Activated CD8-positive, alpha-beta T cell treated with anti-CD3 and anti-CD28 coated beads for 36 hours (primary cell): Measurements from ENCODE around the gene ARHGDIA. TPM values are rescaled to one million over a fixed set of nuclear protein-coding genes. Genes with fewer than 3 reads are reported as not detected.

Experiments used
- ATAC-seq: fragments of 200-7000 bp; cut with Tn5 transposase; one replicate; pipeline ENCODE4 v1.10.0; 2021; ENCODE audit warnings: mild to moderate bottlenecking, moderate library complexity
- CTCF ChIA-PET: fragments of 350-600 bp; sonication (Branson Sonifier 250); formaldehyde crosslinking; loops from one replicate; lab custom pipeline; 2021; ENCODE audit warnings: antibody characterized with exemption; lab: Charles Lee
- POLR2A ChIA-PET: fragments of 350-600 bp; sonication (Branson Sonifier 250); formaldehyde crosslinking; loops from one replicate; lab custom pipeline; 2021; ENCODE audit warnings: antibody characterized with exemption; lab: Charles Lee
- DNase-seq: peaks from one replicate; pipeline ENCODE4 v3.0.0-alpha.2; 2020
- H3K27ac Mint-ChIP-seq: one replicate; pipeline ENCODE4 v1.8.0; 2021; ENCODE audit warnings: mild to moderate bottlenecking, mixed read lengths
- H3K27me3 Mint-ChIP-seq: one replicate; pipeline ENCODE4 v1.8.0; 2021; ENCODE audit warnings: mixed read lengths
- H3K36me3 Mint-ChIP-seq: one replicate; pipeline ENCODE4 v1.8.0; 2021; ENCODE audit warnings: low read depth, mixed read lengths
- H3K4me1 Mint-ChIP-seq: one replicate; pipeline ENCODE4 v1.8.0; 2021; ENCODE audit warnings: low read depth, mixed read lengths
- H3K4me3 Mint-ChIP-seq: one replicate; pipeline ENCODE4 v1.8.0; 2021; ENCODE audit warnings: mild to moderate bottlenecking, moderate library complexity, mixed read lengths
- H3K9me3 Mint-ChIP-seq: one replicate; pipeline ENCODE4 v1.8.0; 2021; ENCODE audit warnings: mixed read lengths
- CTCF ChIP-seq: fragments of 200-600 bp; IDR thresholded peaks from one replicate; pipeline ENCODE4 v1.8.0; 2022; ENCODE audit warnings: antibody characterized with exemption, mild to moderate bottlenecking
- intact Hi-C: fragments of 100-400 bp; cut with micrococcal nuclease; formaldehyde crosslinking; loops from one replicate; pipeline ENCODE4 v1.10.0; 2022
- total RNA-seq, 2 experiments: library from RNA; stranded (reverse); gene quantifications; one replicate each; pipeline ENCODE4 v1.2.3, GENCODE V29; 2021

Gene ARHGDIA
- total RNA-seq, 2 experiments from 2014 or later = 450 to 470 TPM

GRCh38 chr17:81901167-81902022 is 30.3 kb upstream of the ARHGDIA start:
- H3K4me1 Mint-ChIP-seq = peaks cover 2% of the 10 kb centered on the region
- H3K27ac Mint-ChIP-seq = no peak overlapping the region
- no peak overlapping the region for H3K4me3 Mint-ChIP-seq
- peaks cover 9% of the 10 kb centered on the region for H3K36me3 Mint-ChIP-seq
- DNase-seq = no peak
- POLR2A ChIA-PET = interaction anchor here (1.0 to 3.5 kb wide), 3 partner anchors 8 to 16 kb away, joined by 3 to 14 read pairs (median 3); partner anchors contain the start of genes ALYREF and ANAPC11
- intact Hi-C loops = no loop called here
- H3K27me3 Mint-ChIP-seq = peaks cover 6% of the 10 kb centered on the region
- CTCF ChIA-PET = no interaction called here
- no peak for TF ChIP-seq CTCF
- no peaks in the 10 kb centered on the region for H3K9me3 Mint-ChIP-seq
- ATAC-seq = peak; percentile 25

GRCh38 chr17:81900181-81900820 is 29.2 kb upstream of the ARHGDIA start:
- Mint-ChIP-seq H3K4me1 (peaks cover 2% of the 10 kb centered on the region), H3K27me3 (peaks cover 6% of the 10 kb centered on the region), H3K36me3 (peaks cover 13% of the 10 kb centered on the region), H3K27ac (no peak overlapping the region), H3K4me3 (no peak overlapping the region), H3K9me3 (no peaks in the 10 kb centered on the region)
- ATAC-seq = no peak
- POLR2A ChIA-PET = interaction anchor here (1.1 kb wide), 1 partner anchor 9 kb away, joined by 3 read pairs; no protein-coding TSS in a partner anchor
- DNase-seq = no peak
- TF ChIP-seq CTCF = no peak
- intact Hi-C loops = no loop called here
- CTCF ChIA-PET = no interaction called here

- ChIA-PET CTCF (no interaction called here), POLR2A (no interaction called here)
- Mint-ChIP-seq H3K36me3 (peaks cover 16% of the 10 kb centered on the region), H3K4me3 (no peak overlapping the region), H3K27ac (no peak overlapping the region), H3K4me1 (peaks cover 2% of the 10 kb centered on the region), H3K9me3 (no peaks in the 10 kb centered on the region), H3K27me3 (peaks cover 6% of the 10 kb centered on the region)
- DNase-seq (no peak), ATAC-seq (no peak)
- intact Hi-C loops = no loop called here
- no peak for TF ChIP-seq CTCF
These were observed 28.5 kb upstream of the ARHGDIA start for GRCh38 chr17:81899514-81900166.

GRCh38 chr17:81898885-81899284 is 27.7 kb upstream of the ARHGDIA start:
- H3K27ac Mint-ChIP-seq = no peak overlapping the region
- H3K4me3 Mint-ChIP-seq = no peak overlapping the region
- H3K27me3 Mint-ChIP-seq = peaks cover 6% of the 10 kb centered on the region
- peaks cover 16% of the 10 kb centered on the region for H3K36me3 Mint-ChIP-seq
- DNase-seq (no peak), ATAC-seq (no peak)
- H3K4me1 Mint-ChIP-seq = peaks cover 2% of the 10 kb centered on the region
- H3K9me3 Mint-ChIP-seq = no peaks in the 10 kb centered on the region
- no peak for TF ChIP-seq CTCF
- ChIA-PET CTCF (no interaction called here), POLR2A (interaction anchor here (0.6 to 1.8 kb wide), 3 partner anchors 10 to 587 kb away, joined by 3 to 5 read pairs (median 3); no protein-coding TSS in a partner anchor)
- intact Hi-C loops = no loop called here
